ENCODE results near the gene LRRC8B.
"Not testable (repeated sequence)": the region's sequence is repeated elsewhere in the genome, so short reads cannot be mapped to it uniquely, and the experiment has no call there.

The LRRC8B gene

DNA sequence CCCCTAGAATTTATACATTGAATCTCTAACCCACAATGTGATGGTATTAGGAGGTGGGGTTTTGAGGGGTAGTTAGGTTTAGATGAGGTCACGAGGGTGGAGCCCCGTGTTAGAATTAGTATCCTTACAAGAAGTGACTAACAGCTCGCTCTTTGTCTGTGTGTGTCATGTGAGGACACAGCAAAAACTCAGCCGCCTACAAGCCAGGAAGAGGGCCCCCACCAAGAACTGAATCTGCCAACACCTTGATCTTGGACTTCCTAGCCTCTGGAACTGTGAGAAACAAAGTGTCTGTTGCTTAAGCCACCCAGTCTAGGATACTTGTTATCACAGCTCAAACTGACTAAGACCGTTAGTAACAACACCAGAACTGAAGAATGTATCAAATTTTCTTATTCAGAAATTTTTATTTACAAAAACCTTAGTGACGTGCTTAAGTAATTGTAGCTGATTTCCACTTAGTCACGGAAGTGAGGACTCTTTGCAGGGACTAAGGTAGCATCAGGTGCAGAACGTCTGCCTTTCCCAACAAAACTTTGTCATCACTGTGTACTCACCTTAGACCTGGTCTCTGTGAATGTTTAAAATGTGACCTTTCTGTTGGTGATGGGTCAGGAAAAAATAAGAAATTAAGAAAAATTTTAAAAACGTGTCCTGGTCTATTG is 83.8 kb downstream of the LRRC8B start:
- peak; percentile 72 for DNase-seq (ENCODE audit: low spot score)

- no peak for DNase-seq (ENCODE audit: low spot score)
These were observed 84.5 kb downstream of the LRRC8B start for GRCh38 chr1:89608984-89609725.

- no peak for DNase-seq (ENCODE audit: low spot score)
These were observed 85.3 kb downstream of the LRRC8B start for GRCh38 chr1:89609781-89610456.

- no peak for DNase-seq (ENCODE audit: low spot score)
These were observed 85.9 kb downstream of the LRRC8B start for GRCh38 chr1:89610457-89611011.

GRCh38 chr1:89611721-89612120 is 87.1 kb downstream of the LRRC8B start:
- DNase-seq (ENCODE audit: low spot score) = no peak

- DNase-seq (ENCODE audit: low spot score) = no peak
These were observed 89.3 kb downstream of the LRRC8B start for GRCh38 chr1:89613928-89614327.

DNA sequence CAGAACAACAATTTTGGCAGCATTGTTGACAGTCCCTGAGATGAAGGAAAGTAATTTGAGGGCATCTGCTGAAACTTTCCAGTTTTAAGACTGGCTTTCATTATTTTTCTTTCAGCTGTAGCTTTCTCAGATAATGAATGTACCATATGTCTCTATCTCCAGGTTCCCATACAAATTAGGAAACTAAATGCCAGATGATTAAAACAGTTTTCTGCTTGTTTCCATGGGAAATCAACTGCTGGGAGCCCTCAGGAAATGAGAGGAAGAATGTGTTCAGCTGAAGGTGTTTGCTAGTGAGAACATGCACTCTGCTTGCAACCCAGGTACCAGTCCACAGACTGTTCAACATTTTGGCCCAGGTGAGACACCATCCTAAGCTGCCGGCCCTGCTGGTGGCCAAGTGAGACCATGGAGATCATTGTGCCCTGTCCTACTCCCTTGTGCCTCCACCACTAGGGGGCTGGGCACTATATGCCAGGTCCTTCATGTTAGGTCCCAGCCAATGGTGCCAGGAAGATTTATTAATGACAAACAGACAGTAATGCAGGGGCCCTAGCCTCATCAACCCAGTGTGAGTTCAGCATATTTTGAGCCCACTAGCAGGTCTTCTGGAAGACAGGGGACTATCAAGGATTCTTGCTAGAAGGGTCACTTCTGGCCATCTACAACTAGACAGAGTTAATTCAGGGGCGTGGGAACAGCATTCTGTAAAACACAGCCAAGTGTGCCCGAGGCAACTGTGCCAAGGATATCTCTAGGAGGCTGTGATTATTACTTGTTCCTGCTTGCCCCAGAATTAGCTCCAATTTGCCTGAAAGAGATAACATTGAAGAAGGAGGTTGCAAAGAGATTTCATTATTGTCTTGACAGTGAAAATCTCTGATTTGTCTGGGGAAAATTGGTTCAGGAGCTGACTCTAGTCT is 91.3 kb downstream of the LRRC8B start:
- DNase-seq (ENCODE audit: low spot score) = no peak

DNA sequence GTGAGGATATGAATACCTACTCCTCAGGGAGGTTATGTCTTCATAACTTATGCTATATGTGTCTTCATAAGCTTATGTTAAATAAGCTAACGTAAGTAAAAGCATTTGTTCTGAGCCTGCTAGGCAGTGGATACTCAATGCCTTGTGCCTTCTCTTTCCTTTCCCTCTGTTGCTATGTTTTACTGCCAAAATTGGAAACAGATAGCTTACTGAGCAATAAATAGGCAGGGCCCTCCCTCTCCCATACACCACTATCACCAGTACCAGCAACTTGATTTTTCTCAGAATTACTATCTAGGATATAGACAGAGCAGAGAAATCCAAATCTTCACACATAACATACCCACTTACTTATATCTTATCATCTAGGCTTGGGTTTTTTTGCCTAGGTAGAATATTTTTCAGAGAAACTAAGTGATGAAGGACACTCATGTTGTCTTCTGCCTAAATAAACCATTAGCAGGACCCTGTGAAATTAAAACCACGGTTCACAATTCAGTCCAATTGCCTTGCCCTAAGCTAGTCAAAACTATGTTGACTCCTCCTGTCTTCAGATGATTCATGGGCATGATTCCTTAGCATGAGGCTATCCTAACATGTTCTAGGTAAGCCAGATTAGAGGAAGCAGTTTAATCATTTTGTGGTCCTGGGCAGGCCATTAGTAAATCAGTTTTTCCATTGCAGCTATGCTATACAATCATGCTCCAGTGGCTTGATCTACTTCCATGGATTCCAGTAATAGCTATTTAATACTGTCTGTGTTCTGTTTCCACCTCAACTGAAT is 92.4 kb downstream of the LRRC8B start:
- DNase-seq (ENCODE audit: low spot score) = no peak

DNA sequence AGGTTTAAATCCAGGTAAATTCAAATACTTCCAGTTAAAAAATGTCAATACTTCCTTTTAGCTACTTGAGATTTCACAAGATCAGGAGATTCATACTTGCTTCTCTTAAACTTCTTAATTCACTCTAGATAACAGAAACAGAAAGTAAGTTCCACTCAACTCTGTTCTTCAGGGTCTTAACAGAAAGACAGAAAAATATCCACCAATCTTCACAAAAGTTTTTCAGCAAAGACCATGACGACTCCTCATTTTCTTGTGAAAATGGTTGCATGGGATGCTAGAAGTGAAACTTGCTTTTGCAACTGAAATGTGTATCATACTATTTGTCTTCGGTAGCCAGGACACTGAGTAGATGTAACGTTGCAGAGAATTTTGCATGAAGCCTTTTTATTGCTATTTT is 96.0 kb downstream of the LRRC8B start:
- DNase-seq (ENCODE audit: low spot score) = no peak

DNA sequence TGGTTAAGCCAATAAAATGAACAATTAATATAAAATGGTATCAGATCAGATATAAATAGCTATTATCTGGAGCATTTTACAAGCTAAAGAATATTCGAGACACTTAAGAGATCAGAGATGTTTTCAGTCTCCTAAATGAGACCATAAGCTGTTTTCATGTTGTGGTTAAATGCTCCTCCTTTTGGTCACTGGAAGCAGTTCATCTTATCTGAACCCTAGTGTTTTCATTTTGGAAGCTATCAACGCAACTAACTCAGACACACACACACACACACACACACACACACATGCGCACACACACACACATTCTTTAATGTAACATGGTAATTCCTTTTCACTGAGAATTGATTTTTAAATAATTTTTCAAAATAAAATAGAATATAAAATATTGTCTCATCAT is 98.3 kb downstream of the LRRC8B start:
- no peak for DNase-seq (ENCODE audit: low spot score)

GRCh38 chr1:89624314-89624713 is 99.7 kb downstream of the LRRC8B start:
- DNase-seq (ENCODE audit: low spot score) = no peak

GRCh38 chr1:89624715-89625323 is 100.2 kb downstream of the LRRC8B start:
- DNase-seq (ENCODE audit: low spot score) = no peak

DNA sequence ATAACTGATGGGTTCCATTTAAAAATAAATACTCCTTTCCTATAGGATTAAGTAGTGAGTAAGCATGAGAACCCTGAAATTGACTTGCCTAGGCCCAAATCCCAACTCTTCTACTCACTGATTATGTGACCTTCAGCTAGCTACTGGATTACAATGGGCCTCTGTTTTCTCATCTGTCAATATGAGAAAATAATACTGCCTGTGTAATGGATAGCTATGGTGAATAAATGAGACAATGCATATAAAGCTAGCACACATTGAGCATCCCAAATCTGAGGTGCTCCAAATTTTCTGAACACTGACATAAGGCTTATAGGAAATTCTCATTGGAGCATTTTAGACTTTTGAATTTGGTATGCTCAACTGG is 103.0 kb downstream of the LRRC8B start:
- DNase-seq (ENCODE audit: low spot score) = no peak

GRCh38 chr1:89629146-89629545 is 104.5 kb downstream of the LRRC8B start:
- DNase-seq (ENCODE audit: low spot score) = no peak

- DNase-seq (ENCODE audit: low spot score) = not testable (repeated sequence)
These were observed 105.0 kb downstream of the LRRC8B start for GRCh38 chr1:89629600-89629999.

DNA sequence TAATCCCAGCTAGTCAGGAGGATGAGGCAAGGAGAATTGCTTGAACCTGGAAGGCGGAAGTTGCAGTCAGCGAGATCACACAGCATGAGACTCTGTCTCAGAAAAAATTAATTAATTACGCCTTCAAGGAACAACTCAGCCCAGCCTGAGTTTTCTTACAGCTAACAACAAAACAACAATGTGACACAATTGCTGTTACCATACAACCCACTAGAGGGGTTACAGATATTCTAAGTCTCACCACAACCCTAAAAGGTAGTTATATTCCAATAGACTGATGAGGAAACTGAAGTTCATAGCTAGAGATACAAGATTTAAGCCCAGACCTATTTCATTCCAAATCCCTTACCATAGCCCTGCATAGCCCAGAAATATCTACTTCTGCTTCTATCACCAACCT is 105.4 kb downstream of the LRRC8B start:
- no peak for DNase-seq (ENCODE audit: low spot score)

DNA sequence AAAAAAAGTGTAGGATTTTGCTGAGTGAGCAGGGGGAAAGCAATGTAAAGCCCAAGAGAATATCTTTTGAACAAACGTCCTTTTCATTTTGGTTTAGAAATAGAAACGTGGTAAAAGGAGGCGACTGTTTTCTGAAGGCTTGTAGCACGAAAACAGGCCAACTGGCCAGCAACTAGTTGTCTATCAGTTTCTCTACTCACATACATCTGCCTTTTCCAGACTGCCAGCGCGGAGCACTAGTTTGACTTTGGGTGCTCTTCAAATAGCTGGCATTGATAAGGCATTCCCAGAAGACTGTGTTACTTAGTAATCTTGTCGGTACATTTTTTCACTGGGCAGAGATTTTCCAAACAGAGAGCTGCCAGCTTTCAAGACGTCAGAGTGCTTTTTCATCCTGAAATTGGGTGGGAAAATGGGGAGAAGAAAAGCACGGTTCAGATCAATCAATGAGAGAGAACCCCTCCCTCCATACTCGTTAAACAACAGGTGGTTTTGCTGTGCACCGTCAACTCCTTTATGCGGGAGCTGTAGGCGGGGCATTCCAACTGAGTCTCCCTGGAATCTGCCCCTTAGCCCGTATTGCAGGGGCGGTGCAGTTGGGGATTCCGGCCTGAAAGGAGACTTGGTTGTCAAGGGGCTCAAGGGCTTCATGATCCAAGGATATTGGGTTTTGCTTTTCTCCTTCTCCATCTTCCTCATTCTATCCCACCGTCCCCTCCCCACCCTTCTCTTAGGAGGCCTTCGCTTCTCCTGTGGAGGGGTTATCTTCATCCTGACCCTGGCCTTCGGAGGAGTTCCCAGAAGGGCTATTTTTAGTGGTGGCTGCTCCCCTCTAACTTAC is 107.4 kb downstream of the LRRC8B start:
- DNase-seq (ENCODE audit: low spot score) = no peak

DNA sequence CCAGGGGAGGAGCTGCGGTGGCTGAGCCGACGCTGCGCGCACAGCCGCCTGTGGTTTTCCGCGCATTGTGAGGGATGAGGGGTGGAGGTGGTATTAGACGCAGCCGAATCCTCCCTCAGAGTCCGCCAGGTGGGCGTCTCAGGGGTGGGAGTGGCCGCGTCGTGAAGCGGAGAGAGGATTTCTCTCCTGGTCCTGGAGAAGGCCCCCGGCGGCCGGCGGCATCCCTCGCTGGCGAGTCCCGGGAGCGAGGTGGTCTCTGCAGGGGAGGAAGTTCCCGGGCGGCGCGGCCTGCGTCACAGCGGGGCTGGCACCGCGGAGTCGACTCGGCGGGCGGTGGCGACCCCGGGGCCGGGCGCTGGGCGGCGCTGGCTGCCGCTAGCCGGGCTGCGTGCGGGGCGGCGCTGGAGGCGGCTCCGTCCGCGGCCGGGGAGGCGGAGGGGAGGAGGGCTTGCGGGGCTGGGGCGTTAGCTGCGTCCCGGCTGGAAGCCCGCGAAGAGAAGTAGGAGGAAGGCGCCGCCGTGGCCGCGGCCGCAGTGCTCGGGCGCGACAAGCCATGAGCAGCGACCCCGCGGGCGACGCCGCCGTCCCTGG is 108.1 kb downstream of the LRRC8B start, which contains the start of gene LRRC8C:
LRRC8C (plus strand) TSS at position 464 of the 591 bp plus-strand sequence. CDS start 53,354 bp downstream, outside the sequence.
- peak; percentile 69 for DNase-seq (ENCODE audit: low spot score)

DNA sequence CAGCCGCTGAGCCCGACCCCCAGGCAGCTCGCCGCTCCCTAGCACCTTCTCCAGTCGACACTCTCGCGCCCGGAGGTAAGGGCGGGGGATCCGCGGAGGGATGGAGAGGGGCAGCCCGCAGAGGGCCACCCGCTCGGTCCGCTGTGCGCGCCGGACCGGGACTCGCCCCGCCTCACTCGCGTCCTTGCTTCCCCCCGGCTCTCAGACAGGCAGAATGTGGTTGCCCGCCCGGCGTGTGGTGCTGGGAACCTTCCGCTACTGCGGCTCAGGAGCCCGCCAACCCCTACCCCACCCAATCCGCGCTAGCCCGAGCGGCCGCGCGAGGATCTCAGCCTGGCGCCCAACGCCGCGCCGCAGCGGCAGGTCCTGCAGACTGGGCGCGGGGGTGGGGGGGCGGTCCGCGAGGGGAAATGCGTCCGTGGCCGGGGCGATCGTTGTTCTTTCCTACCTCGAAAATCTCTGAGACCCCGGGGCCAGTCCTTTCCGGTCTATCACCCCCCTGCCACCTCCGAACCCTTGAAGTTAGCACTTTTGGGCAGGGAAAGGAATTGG is 108.7 kb downstream of the LRRC8B start:
- peak; percentile 29 for DNase-seq (ENCODE audit: low spot score)

Data from kidney capillary endothelial cell (primary cell).